K562 (cell line): ENCODE data around the gene ASPRV1. TPM values are rescaled to one million over a fixed set of nuclear protein-coding genes. Genes with fewer than 3 reads are reported as not detected.

Source experiments
- BMI1 ChIP-seq: fragments of 150-350 bp; IDR thresholded peaks from 2 replicates; pipeline ENCODE4 v1.6.1; 2014; ENCODE audit warnings: low read length
- CTCF ChIP-seq, 3 experiments: IDR thresholded peaks in 2 of 3; conservative IDR thresholded peaks in 1 of 3; 2 replicates each; pipeline ENCODE4 v1.5.1; 2011 to 2012; ENCODE audit warnings: low read length in 3 of 3, mild to moderate bottlenecking in 3 of 3, control low read depth in 2 of 3, improper control_type of control experiment in 1 of 3, inconsistent platforms in 1 of 3, low read depth in 1 of 3, mixed read lengths in 1 of 3, moderate library complexity in 1 of 3; ENCODE audit not compliant: insufficient read depth in 2 of 3
- EHMT2 ChIP-seq: fragments of 450-650 bp; IDR thresholded peaks from 2 replicates; pipeline ENCODE4 v1.6.1; 2018; ENCODE audit warnings: antibody characterized with exemption
- FOXA3 ChIP-seq, 2 experiments: fragments of 450-650 bp in 1 of 2; sonication (generic) in 1 of 2; formaldehyde crosslinking; IDR thresholded peaks in 1 of 2; conservative IDR thresholded peaks in 1 of 2; 2 replicates each; pipeline versions ENCODE4 v1.4.0 to v1.8.0; 2020 to 2022; ENCODE audit warnings: mild to moderate bottlenecking in 2 of 2, missing genetic modification reagents in 1 of 2
- HLTF ChIP-seq: fragments of 450-650 bp; IDR thresholded peaks from 2 replicates; pipeline ENCODE4 v1.6.1; 2016
- HNRNPL ChIP-seq: fragments of 200-400 bp; formaldehyde crosslinking; IDR thresholded peaks from 2 replicates; pipeline ENCODE4 v1.6.1; 2017; ENCODE audit warnings: low read depth, mild to moderate bottlenecking, low read length
- MTA3 ChIP-seq: fragments of 450-650 bp; formaldehyde crosslinking; IDR thresholded peaks from 2 replicates; pipeline ENCODE4 v1.6.1; 2017; ENCODE audit warnings: mild to moderate bottlenecking, borderline replicate concordance
- MYBL2 ChIP-seq, 2 experiments: fragments of 450-650 bp in 1 of 2; sonication (generic) in 1 of 2; formaldehyde crosslinking in 1 of 2; IDR thresholded peaks; 2 replicates each; pipeline versions ENCODE4 v1.6.1 to v1.8.1; 2017 to 2022; ENCODE audit warnings: borderline replicate concordance in 1 of 2, inconsistent platforms in 1 of 2, low read depth in 1 of 2, mild to moderate bottlenecking in 1 of 2, missing genetic modification reagents in 1 of 2, moderate library complexity in 1 of 2
- NR2F6 ChIP-seq: fragments of 450-650 bp; formaldehyde crosslinking; IDR thresholded peaks from 2 replicates; pipeline ENCODE4 v1.4.0; 2020; ENCODE audit warnings: mild to moderate bottlenecking
- PTRF ChIP-seq: fragments of 450-650 bp; IDR thresholded peaks from 2 replicates; pipeline ENCODE4 v1.6.1; 2016; ENCODE audit warnings: mild to moderate bottlenecking, missing genetic modification characterization, missing compliant biosample characterization
- RFX5 ChIP-seq: IDR thresholded peaks from 2 replicates; pipeline ENCODE4 v1.6.1; 2011; ENCODE audit warnings: low read depth, mild to moderate bottlenecking, improper control_type of control experiment, low read length
- SNIP1 ChIP-seq: fragments of 450-650 bp; IDR thresholded peaks from 2 replicates; pipeline ENCODE4 v1.7.1; 2017; ENCODE audit warnings: low read depth, mild to moderate bottlenecking
- STAT5A ChIP-seq: IDR thresholded peaks from 2 replicates; pipeline ENCODE4 v1.6.1; 2012; ENCODE audit warnings: low read length, inconsistent platforms, borderline replicate concordance
- ZBTB33 ChIP-seq: sonication (generic); formaldehyde crosslinking; IDR thresholded peaks from 2 replicates; pipeline ENCODE4 v1.8.1; 2023; ENCODE audit warnings: mild to moderate bottlenecking, missing genetic modification reagents
- ZKSCAN3 ChIP-seq: fragments of 250-450 bp; sonication (Bioruptor Pico); IDR thresholded peaks from 2 replicates; pipeline ENCODE4 v1.4.0; 2020
- ZNF140 ChIP-seq: fragments of 250-450 bp; sonication (Bioruptor Pico); IDR thresholded peaks from 2 replicates; pipeline ENCODE4 v1.8.0; 2021; ENCODE audit warnings: moderate library complexity, mild to moderate bottlenecking, inconsistent platforms
- ZNF146 ChIP-seq: IDR thresholded peaks from one replicate; pipeline ENCODE4 v1.6.1; 2018; ENCODE audit warnings: missing compliant biosample characterization; ENCODE audit not compliant: unreplicated experiment
- ZNF274 ChIP-seq: IDR thresholded peaks from 2 replicates; pipeline ENCODE4 v1.6.1; 2011; ENCODE audit warnings: low read depth, mild to moderate bottlenecking, low read length, moderate library complexity, borderline replicate concordance
- polyA plus RNA-seq, 8 experiments: library from polyadenylated mRNA; depleted of rRNA in 4 of 8; stranded (reverse) in 5 of 8; unstranded in 3 of 8; fragments of >200 nt; fragmentation: Nextera tagmentation in 2 of 8; fragmentation: Illumina TruSeq in 1 of 8; extraction: Ambion mirVana in 2 of 8; extraction: Trizol in 1 of 8; gene quantifications; 2 replicates each; pipeline versions ENCODE4 v1.2.1 to v1.2.3, GENCODE V29; 2011 to 2014; ENCODE audit warnings: inconsistent platforms in 1 of 8, missing spikeins in 1 of 8
- total RNA-seq, 7 experiments: library from RNA; depleted of rRNA in 6 of 7; stranded (reverse); fragments of >200 nt in 6 of 7; fragmentation: Illumina TruSeq in 2 of 7; extraction: Trizol in 2 of 7; gene quantifications; 2 replicates each; pipeline versions ENCODE4 v1.2.1 to v1.2.3, GENCODE V29; 2011 to 2021; ENCODE audit warnings: low replicate concordance in 1 of 7

The ASPRV1 gene
- total and polyA plus RNA-seq, 9 of the 15 experiments (the other 6 are each of a cell fraction or from before 2014, with no cell fraction given), result 0.17 to 0.72 (median 0.47) TPM; not detected in 1

GRCh38 chr2:69943843-69944525, 17.4 kb downstream of the ASPRV1 start (continued):
- no peak for TF ChIP-seq CTCF (IDR thresholded peaks at IDR 0.05 in 2 of 3, conservative IDR thresholded peaks at IDR 0.05 in 1 of 3; ENCODE audit: insufficient read depth in 2 of 3, low read depth in 1 of 3, low read length in 3 of 3)
- no peak for TF ChIP-seq SNIP1
- TF ChIP-seq EHMT2, result no peak
- no peak for TF ChIP-seq MYBL2 (IDR thresholded peaks at IDR 0.05; ENCODE audit: low read depth)
- no peak for TF ChIP-seq MYBL2 (CRISPR knock-in tag; IDR thresholded peaks at IDR 0.05; ENCODE audit: borderline replicate concordance)
- TF ChIP-seq HNRNPL, result no peak
- TF ChIP-seq STAT5A, result no peak
- peak; percentile 60 for TF ChIP-seq ZBTB33 (CRISPR knock-in tag)
- no peak for TF ChIP-seq BMI1
- no peak for TF ChIP-seq PTRF
- TF ChIP-seq ZNF146 (CRISPR knock-in tag), result no peak
- no peak for TF ChIP-seq ZNF140 (CRISPR knock-in tag)
- TF ChIP-seq NR2F6 (CRISPR knock-in tag), result no peak
- no peak for TF ChIP-seq HLTF
- TF ChIP-seq ZKSCAN3 (CRISPR knock-in tag), result no peak
- no peak for TF ChIP-seq ZNF274
- peak in 1 of 2 experiments; percentile 49; a peak in 2 of 4 replicates for TF ChIP-seq FOXA3 (CRISPR knock-in tag; conservative IDR thresholded peaks at IDR 0.05 in 1 of 2, IDR thresholded peaks at IDR 0.05 in 1 of 2)
- no peak for TF ChIP-seq RFX5
- no peak for TF ChIP-seq MTA3
- TF ChIP-seq, all 486 proteins: peak for 7
